ENCODE measurements around the gene SBF1. TPM values are rescaled to one million over a fixed set of nuclear protein-coding genes. Genes with fewer than 3 reads are reported as not detected.
"Not testable (repeated sequence)": the region's sequence is repeated elsewhere in the genome, so short reads cannot be mapped to it uniquely, and the experiment has no call there.

Gene SBF1
- polyA plus RNA-seq, 1 donor from 2014 or later: 58.9 TPM

- Histone ChIP-seq H3K4me3 (ENCODE audit: low read length) (no peak overlapping the region), H3K27ac (ENCODE audit: low read length) (no peak overlapping the region), H3F3A (ENCODE audit: insufficient read depth, low read length, poor library complexity, severe bottlenecking) (no peaks in the 10 kb centered on the region), H3K9me2 (ENCODE audit: insufficient read depth, low read length) (no peaks in the 10 kb centered on the region), H2AFZ (ENCODE audit: low read depth, low read length) (no peak overlapping the region), H3K9ac (ENCODE audit: low read length) (no peak overlapping the region), H3K79me2 (replicated peaks; ENCODE audit: insufficient read depth, low read length) (no peaks in the 10 kb centered on the region), H3K27me3 (ENCODE audit: insufficient read depth, low read depth, low read length) (no peaks in the 10 kb centered on the region), H4K20me1 (ENCODE audit: insufficient read depth) (no peaks in the 10 kb centered on the region), H3K4me2 (ENCODE audit: low read length) (no peak overlapping the region), H3K36me3 (ENCODE audit: insufficient read depth, low read length) (no peaks in the 10 kb centered on the region), H3K9me3 (ENCODE audit: low read length) (no peaks in the 10 kb centered on the region)
- no peak for TF ChIP-seq MXI1 (conservative IDR thresholded peaks at IDR 0.05; ENCODE audit: poor library complexity, severe bottlenecking)
- no peak for TF ChIP-seq SMC3 (conservative IDR thresholded peaks at IDR 0.05; ENCODE audit: poor library complexity)
- TF ChIP-seq EP300 (conservative IDR thresholded peaks at IDR 0.05; ENCODE audit: poor library complexity, severe bottlenecking): no peak
- TF ChIP-seq, protein P1, sequence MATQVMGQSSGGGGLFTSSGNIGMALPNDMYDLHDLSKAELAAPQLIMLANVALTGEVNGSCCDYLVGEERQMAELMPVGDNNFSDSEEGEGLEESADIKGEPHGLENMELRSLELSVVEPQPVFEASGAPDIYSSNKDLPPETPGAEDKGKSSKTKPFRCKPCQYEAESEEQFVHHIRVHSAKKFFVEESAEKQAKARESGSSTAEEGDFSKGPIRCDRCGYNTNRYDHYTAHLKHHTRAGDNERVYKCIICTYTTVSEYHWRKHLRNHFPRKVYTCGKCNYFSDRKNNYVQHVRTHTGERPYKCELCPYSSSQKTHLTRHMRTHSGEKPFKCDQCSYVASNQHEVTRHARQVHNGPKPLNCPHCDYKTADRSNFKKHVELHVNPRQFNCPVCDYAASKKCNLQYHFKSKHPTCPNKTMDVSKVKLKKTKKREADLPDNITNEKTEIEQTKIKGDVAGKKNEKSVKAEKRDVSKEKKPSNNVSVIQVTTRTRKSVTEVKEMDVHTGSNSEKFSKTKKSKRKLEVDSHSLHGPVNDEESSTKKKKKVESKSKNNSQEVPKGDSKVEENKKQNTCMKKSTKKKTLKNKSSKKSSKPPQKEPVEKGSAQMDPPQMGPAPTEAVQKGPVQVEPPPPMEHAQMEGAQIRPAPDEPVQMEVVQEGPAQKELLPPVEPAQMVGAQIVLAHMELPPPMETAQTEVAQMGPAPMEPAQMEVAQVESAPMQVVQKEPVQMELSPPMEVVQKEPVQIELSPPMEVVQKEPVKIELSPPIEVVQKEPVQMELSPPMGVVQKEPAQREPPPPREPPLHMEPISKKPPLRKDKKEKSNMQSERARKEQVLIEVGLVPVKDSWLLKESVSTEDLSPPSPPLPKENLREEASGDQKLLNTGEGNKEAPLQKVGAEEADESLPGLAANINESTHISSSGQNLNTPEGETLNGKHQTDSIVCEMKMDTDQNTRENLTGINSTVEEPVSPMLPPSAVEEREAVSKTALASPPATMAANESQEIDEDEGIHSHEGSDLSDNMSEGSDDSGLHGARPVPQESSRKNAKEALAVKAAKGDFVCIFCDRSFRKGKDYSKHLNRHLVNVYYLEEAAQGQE (IDR thresholded peaks at IDR 0.05; ENCODE audit: borderline replicate concordance): no peak
- TF ChIP-seq TAF1 (IDR thresholded peaks at IDR 0.05; ENCODE audit: low read depth): no peak
- no peak for TF ChIP-seq RAD21 (conservative IDR thresholded peaks at IDR 0.05)
- TF ChIP-seq POLR2AphosphoS5 (IDR thresholded peaks at IDR 0.05): no peak
- no peak for TF ChIP-seq EZH2 (IDR thresholded peaks at IDR 0.05; ENCODE audit: borderline replicate concordance, insufficient read depth, low read length, poor library complexity, severe bottlenecking)
- TF ChIP-seq, protein P2, sequence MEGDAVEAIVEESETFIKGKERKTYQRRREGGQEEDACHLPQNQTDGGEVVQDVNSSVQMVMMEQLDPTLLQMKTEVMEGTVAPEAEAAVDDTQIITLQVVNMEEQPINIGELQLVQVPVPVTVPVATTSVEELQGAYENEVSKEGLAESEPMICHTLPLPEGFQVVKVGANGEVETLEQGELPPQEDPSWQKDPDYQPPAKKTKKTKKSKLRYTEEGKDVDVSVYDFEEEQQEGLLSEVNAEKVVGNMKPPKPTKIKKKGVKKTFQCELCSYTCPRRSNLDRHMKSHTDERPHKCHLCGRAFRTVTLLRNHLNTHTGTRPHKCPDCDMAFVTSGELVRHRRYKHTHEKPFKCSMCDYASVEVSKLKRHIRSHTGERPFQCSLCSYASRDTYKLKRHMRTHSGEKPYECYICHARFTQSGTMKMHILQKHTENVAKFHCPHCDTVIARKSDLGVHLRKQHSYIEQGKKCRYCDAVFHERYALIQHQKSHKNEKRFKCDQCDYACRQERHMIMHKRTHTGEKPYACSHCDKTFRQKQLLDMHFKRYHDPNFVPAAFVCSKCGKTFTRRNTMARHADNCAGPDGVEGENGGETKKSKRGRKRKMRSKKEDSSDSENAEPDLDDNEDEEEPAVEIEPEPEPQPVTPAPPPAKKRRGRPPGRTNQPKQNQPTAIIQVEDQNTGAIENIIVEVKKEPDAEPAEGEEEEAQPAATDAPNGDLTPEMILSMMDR (IDR thresholded peaks at IDR 0.05; ENCODE audit: poor library complexity, severe bottlenecking): no peak
Measured at GRCh38 chr22:50435291-50436014, 39.4 kb downstream of the SBF1 start.

- H3K27me3 ChIP-seq (ENCODE audit: insufficient read depth, low read depth, low read length): no peaks in the 10 kb centered on the region
- H3K9me3 ChIP-seq (ENCODE audit: low read length): no peaks in the 10 kb centered on the region
- no peaks in the 10 kb centered on the region for H3F3A ChIP-seq (ENCODE audit: insufficient read depth, low read length, poor library complexity, severe bottlenecking)
- no peak overlapping the region for H3K27ac ChIP-seq (ENCODE audit: low read length)
- H3K9me2 ChIP-seq (ENCODE audit: insufficient read depth, low read length): no peaks in the 10 kb centered on the region
- TF ChIP-seq RAD21 (conservative IDR thresholded peaks at IDR 0.05) (no peak), MXI1 (conservative IDR thresholded peaks at IDR 0.05; ENCODE audit: poor library complexity, severe bottlenecking) (no peak), POLR2AphosphoS5 (IDR thresholded peaks at IDR 0.05) (no peak), EP300 (conservative IDR thresholded peaks at IDR 0.05; ENCODE audit: poor library complexity, severe bottlenecking) (no peak), SMC3 (conservative IDR thresholded peaks at IDR 0.05; ENCODE audit: poor library complexity) (no peak), EZH2 (IDR thresholded peaks at IDR 0.05; ENCODE audit: borderline replicate concordance, insufficient read depth, low read length, poor library complexity, severe bottlenecking) (no peak), TAF1 (IDR thresholded peaks at IDR 0.05; ENCODE audit: low read depth) (no peak)
- no peak overlapping the region for H2AFZ ChIP-seq (ENCODE audit: low read depth, low read length)
- no peak overlapping the region for H3K4me3 ChIP-seq (ENCODE audit: low read length)
- no peak overlapping the region for H3K9ac ChIP-seq (ENCODE audit: low read length)
- no peaks in the 10 kb centered on the region for H3K79me2 ChIP-seq (replicated peaks; ENCODE audit: insufficient read depth, low read length)
- no peak overlapping the region for H3K4me2 ChIP-seq (ENCODE audit: low read length)
- H4K20me1 ChIP-seq (ENCODE audit: insufficient read depth): no peaks in the 10 kb centered on the region
- no peaks in the 10 kb centered on the region for H3K36me3 ChIP-seq (ENCODE audit: insufficient read depth, low read length)
Measured at GRCh38 chr22:50434849-50435248, 40.0 kb downstream of the SBF1 start.

- H3K36me3 ChIP-seq (ENCODE audit: insufficient read depth, low read length); H3K4me2 ChIP-seq (ENCODE audit: low read length); H3F3A ChIP-seq (ENCODE audit: insufficient read depth, low read length, poor library complexity, severe bottlenecking); H2AFZ ChIP-seq (ENCODE audit: low read depth, low read length); H3K9ac ChIP-seq (ENCODE audit: low read length); H3K27ac ChIP-seq (ENCODE audit: low read length); H3K4me3 ChIP-seq (ENCODE audit: low read length); H3K27me3 ChIP-seq (ENCODE audit: insufficient read depth, low read depth, low read length); H3K79me2 ChIP-seq (replicated peaks; ENCODE audit: insufficient read depth, low read length); H3K9me2 ChIP-seq (ENCODE audit: insufficient read depth, low read length); H3K9me3 ChIP-seq (ENCODE audit: low read length); H4K20me1 ChIP-seq (ENCODE audit: insufficient read depth): not testable (repeated sequence)
Measured at GRCh38 chr22:50432877-50433510, 41.8 kb downstream of the SBF1 start.
